ENCODE measurements around the gene SLC35F3. TPM values are rescaled to one million over a fixed set of nuclear protein-coding genes. Genes with fewer than 3 reads are reported as not detected.

Gene SLC35F3
- polyA plus RNA-seq, 4 donors: 0.07 to 0.46 TPM; not detected in 2

- Histone ChIP-seq H3K36me3 (ENCODE audit: control insufficient read depth in 3 of 3, insufficient read depth in 2 of 3, low read depth in 1 of 3, low read length in 3 of 3) (no peaks in the 10 kb centered on the region), H3K9me3 (ENCODE audit: control insufficient read depth in 2 of 2, insufficient read depth in 1 of 2, low read depth in 1 of 2, low read length in 1 of 2) (no peaks in the 10 kb centered on the region), H3K27ac (ENCODE audit: low read depth in 1 of 3, low read length in 2 of 3) (no peak overlapping the region), H3K4me3 (ENCODE audit: low read depth in 1 of 3, low read length in 3 of 3) (no peak overlapping the region), H3K27me3 (ENCODE audit: control insufficient read depth in 3 of 3, insufficient read depth in 3 of 3, low read length in 3 of 3) (no peaks in the 10 kb centered on the region), H3K4me1 (ENCODE audit: control insufficient read depth in 3 of 3, insufficient read depth in 2 of 3, low read depth in 1 of 3, low read length in 2 of 3) (no peaks in the 10 kb centered on the region)
- FAIRE-seq (no peak), DNase-seq (no peak)
- WGBS, 3 donors: 57 to 75% (median 71%) methylated on average over 2 of the region's 2 CpGs
Measured at GRCh38 chr1:233928123-233928522, 23.6 kb downstream of the SLC35F3 start.

- Histone ChIP-seq H3K36me3 (ENCODE audit: control insufficient read depth in 3 of 3, insufficient read depth in 2 of 3, low read depth in 1 of 3, low read length in 3 of 3) (no peaks in the 10 kb centered on the region), H3K9me3 (ENCODE audit: control insufficient read depth in 2 of 2, insufficient read depth in 1 of 2, low read depth in 1 of 2, low read length in 1 of 2) (no peaks in the 10 kb centered on the region), H3K4me1 (ENCODE audit: control insufficient read depth in 3 of 3, insufficient read depth in 2 of 3, low read depth in 1 of 3, low read length in 2 of 3) (peaks cover 0 to 1% (median 0%) of the 10 kb centered on the region in 3 donors), H3K27me3 (ENCODE audit: control insufficient read depth in 3 of 3, insufficient read depth in 3 of 3, low read length in 3 of 3) (no peaks in the 10 kb centered on the region), H3K4me3 (ENCODE audit: low read depth in 1 of 3, low read length in 3 of 3) (no peak overlapping the region), H3K27ac (ENCODE audit: low read depth in 1 of 3, low read length in 2 of 3) (no peak overlapping the region)
- DNase-seq (peak; percentile 9 to 66), FAIRE-seq (no peak)
- WGBS, 3 donors: 44 to 78% (median 68%) methylated on average over 4 of the region's 4 CpGs
Measured at GRCh38 chr1:233933339-233933738, 28.9 kb downstream of the SLC35F3 start.

- DNase-seq (peak in 1 of 2 donors; percentile 56), FAIRE-seq (no peak)
- Histone ChIP-seq H3K27me3 (ENCODE audit: control insufficient read depth in 3 of 3, insufficient read depth in 3 of 3, low read length in 3 of 3) (no peaks in the 10 kb centered on the region), H3K27ac (ENCODE audit: low read depth in 1 of 3, low read length in 2 of 3) (no peak overlapping the region), H3K4me3 (ENCODE audit: low read depth in 1 of 3, low read length in 3 of 3) (no peak overlapping the region), H3K36me3 (ENCODE audit: control insufficient read depth in 3 of 3, insufficient read depth in 2 of 3, low read depth in 1 of 3, low read length in 3 of 3) (no peaks in the 10 kb centered on the region), H3K4me1 (ENCODE audit: control insufficient read depth in 3 of 3, insufficient read depth in 2 of 3, low read depth in 1 of 3, low read length in 2 of 3) (peaks cover 0 to 1% (median 0%) of the 10 kb centered on the region in 3 donors), H3K9me3 (ENCODE audit: control insufficient read depth in 2 of 2, insufficient read depth in 1 of 2, low read depth in 1 of 2, low read length in 1 of 2) (no peaks in the 10 kb centered on the region)
- 36 to 58% (median 48%) methylated on average over 4 of the region's 4 CpGs for WGBS, 3 donors
Measured at GRCh38 chr1:233935297-233935868, 30.9 kb downstream of the SLC35F3 start.

- Histone ChIP-seq H3K9me3 (ENCODE audit: control insufficient read depth in 2 of 2, insufficient read depth in 1 of 2, low read depth in 1 of 2, low read length in 1 of 2) (no peaks in the 10 kb centered on the region), H3K4me1 (ENCODE audit: control insufficient read depth in 3 of 3, insufficient read depth in 2 of 3, low read depth in 1 of 3, low read length in 2 of 3) (peaks cover 0 to 1% (median 0%) of the 10 kb centered on the region in 3 donors), H3K27me3 (ENCODE audit: control insufficient read depth in 3 of 3, insufficient read depth in 3 of 3, low read length in 3 of 3) (no peaks in the 10 kb centered on the region), H3K4me3 (ENCODE audit: low read depth in 1 of 3, low read length in 3 of 3) (no peak overlapping the region), H3K27ac (ENCODE audit: low read depth in 1 of 3, low read length in 2 of 3) (no peak overlapping the region), H3K36me3 (ENCODE audit: control insufficient read depth in 3 of 3, insufficient read depth in 2 of 3, low read depth in 1 of 3, low read length in 3 of 3) (no peaks in the 10 kb centered on the region)
- DNase-seq (no peak), FAIRE-seq (no peak)
- WGBS, 3 donors: 75 to 91% (median 90%) methylated on average over 1 of the region's 1 CpG
Measured at GRCh38 chr1:233936422-233936821, 31.9 kb downstream of the SLC35F3 start.

- DNase-seq (no peak), FAIRE-seq (no peak)
- 68 to 82% (median 78%) methylated on average over 3 of the region's 3 CpGs for WGBS, 3 donors
- Histone ChIP-seq H3K9me3 (ENCODE audit: control insufficient read depth in 2 of 2, insufficient read depth in 1 of 2, low read depth in 1 of 2, low read length in 1 of 2) (no peaks in the 10 kb centered on the region), H3K36me3 (ENCODE audit: control insufficient read depth in 3 of 3, insufficient read depth in 2 of 3, low read depth in 1 of 3, low read length in 3 of 3) (no peaks in the 10 kb centered on the region), H3K4me1 (ENCODE audit: control insufficient read depth in 3 of 3, insufficient read depth in 2 of 3, low read depth in 1 of 3, low read length in 2 of 3) (peaks cover 0 to 1% (median 0%) of the 10 kb centered on the region in 3 donors), H3K27me3 (ENCODE audit: control insufficient read depth in 3 of 3, insufficient read depth in 3 of 3, low read length in 3 of 3) (no peaks in the 10 kb centered on the region), H3K4me3 (ENCODE audit: low read depth in 1 of 3, low read length in 3 of 3) (no peak overlapping the region), H3K27ac (ENCODE audit: low read depth in 1 of 3, low read length in 2 of 3) (no peak overlapping the region)
Measured at GRCh38 chr1:233936842-233937241, 32.4 kb downstream of the SLC35F3 start.

GRCh38 chr1:233938476-233938875 is 34.0 kb downstream of the SLC35F3 start:
- H3K4me3 ChIP-seq (ENCODE audit: low read depth in 1 of 3, low read length in 3 of 3): no peak overlapping the region
- H3K36me3 ChIP-seq (ENCODE audit: control insufficient read depth in 3 of 3, insufficient read depth in 2 of 3, low read depth in 1 of 3, low read length in 3 of 3): no peaks in the 10 kb centered on the region
- FAIRE-seq (no peak), DNase-seq (no peak)
- peaks cover 0 to 2% (median 0%) of the 10 kb centered on the region in 3 donors for H3K27me3 ChIP-seq (ENCODE audit: control insufficient read depth in 3 of 3, insufficient read depth in 3 of 3, low read length in 3 of 3)
- no peaks in the 10 kb centered on the region for H3K4me1 ChIP-seq (ENCODE audit: control insufficient read depth in 3 of 3, insufficient read depth in 2 of 3, low read depth in 1 of 3, low read length in 2 of 3)
- no peak overlapping the region for H3K27ac ChIP-seq (ENCODE audit: low read depth in 1 of 3, low read length in 2 of 3)
- WGBS, 3 donors: 68 to 82% (median 80%) methylated on average over 2 of the region's 2 CpGs
- H3K9me3 ChIP-seq (ENCODE audit: control insufficient read depth in 2 of 2, insufficient read depth in 1 of 2, low read depth in 1 of 2, low read length in 1 of 2): no peaks in the 10 kb centered on the region

GRCh38 chr1:233939451-233939850 is 35.0 kb downstream of the SLC35F3 start:
- Histone ChIP-seq H3K27ac (ENCODE audit: low read depth in 1 of 3, low read length in 2 of 3) (no peak overlapping the region), H3K36me3 (ENCODE audit: control insufficient read depth in 3 of 3, insufficient read depth in 2 of 3, low read depth in 1 of 3, low read length in 3 of 3) (no peaks in the 10 kb centered on the region), H3K9me3 (ENCODE audit: control insufficient read depth in 2 of 2, insufficient read depth in 1 of 2, low read depth in 1 of 2, low read length in 1 of 2) (no peaks in the 10 kb centered on the region), H3K4me3 (ENCODE audit: low read depth in 1 of 3, low read length in 3 of 3) (no peak overlapping the region), H3K27me3 (ENCODE audit: control insufficient read depth in 3 of 3, insufficient read depth in 3 of 3, low read length in 3 of 3) (peaks cover 0 to 2% (median 0%) of the 10 kb centered on the region in 3 donors), H3K4me1 (ENCODE audit: control insufficient read depth in 3 of 3, insufficient read depth in 2 of 3, low read depth in 1 of 3, low read length in 2 of 3) (no peaks in the 10 kb centered on the region)
- 83 to 89% (median 83%) methylated on average over 5 of the region's 5 CpGs for whole genome bisulfite sequencing, 3 donors
- DNase-seq: no peak
- FAIRE-seq: no peak

GRCh38 chr1:233940908-233941307 is 36.4 kb downstream of the SLC35F3 start:
- H3K4me1 ChIP-seq (ENCODE audit: control insufficient read depth in 3 of 3, insufficient read depth in 2 of 3, low read depth in 1 of 3, low read length in 2 of 3): no peaks in the 10 kb centered on the region
- H3K4me3 ChIP-seq (ENCODE audit: low read depth in 1 of 3, low read length in 3 of 3): no peak overlapping the region
- H3K27ac ChIP-seq (ENCODE audit: low read depth in 1 of 3, low read length in 2 of 3): no peak overlapping the region
- FAIRE-seq (no peak), DNase-seq (no peak)
- 78 to 82% (median 80%) methylated on average over 5 of the region's 5 CpGs for whole genome bisulfite sequencing, 3 donors
- H3K36me3 ChIP-seq (ENCODE audit: control insufficient read depth in 3 of 3, insufficient read depth in 2 of 3, low read depth in 1 of 3, low read length in 3 of 3): no peaks in the 10 kb centered on the region
- H3K9me3 ChIP-seq (ENCODE audit: control insufficient read depth in 2 of 2, insufficient read depth in 1 of 2, low read depth in 1 of 2, low read length in 1 of 2): no peaks in the 10 kb centered on the region
- H3K27me3 ChIP-seq (ENCODE audit: control insufficient read depth in 3 of 3, insufficient read depth in 3 of 3, low read length in 3 of 3): peaks cover 0 to 2% (median 0%) of the 10 kb centered on the region in 3 donors

- Histone ChIP-seq H3K36me3 (ENCODE audit: control insufficient read depth in 3 of 3, insufficient read depth in 2 of 3, low read depth in 1 of 3, low read length in 3 of 3) (no peaks in the 10 kb centered on the region), H3K4me3 (ENCODE audit: low read depth in 1 of 3, low read length in 3 of 3) (no peak overlapping the region), H3K27me3 (ENCODE audit: control insufficient read depth in 3 of 3, insufficient read depth in 3 of 3, low read length in 3 of 3) (peaks cover 0 to 2% (median 0%) of the 10 kb centered on the region in 3 donors), H3K4me1 (ENCODE audit: control insufficient read depth in 3 of 3, insufficient read depth in 2 of 3, low read depth in 1 of 3, low read length in 2 of 3) (no peaks in the 10 kb centered on the region), H3K27ac (ENCODE audit: low read depth in 1 of 3, low read length in 2 of 3) (no peak overlapping the region), H3K9me3 (ENCODE audit: control insufficient read depth in 2 of 2, insufficient read depth in 1 of 2, low read depth in 1 of 2, low read length in 1 of 2) (no peaks in the 10 kb centered on the region)
- no peak for FAIRE-seq
- 12 to 47% (median 19%) methylated on average over 4 of the region's 4 CpGs for WGBS, 3 donors
- DNase-seq: peak in 1 of 2 donors; percentile 55
Measured at GRCh38 chr1:233944601-233945000, 40.1 kb downstream of the SLC35F3 start.
